ENCODE measurements around the gene TGFBR1.
A peak's percentile ranks its signal among the peaks of the same experiment; 100 is the strongest.

Gene TGFBR1

DNA sequence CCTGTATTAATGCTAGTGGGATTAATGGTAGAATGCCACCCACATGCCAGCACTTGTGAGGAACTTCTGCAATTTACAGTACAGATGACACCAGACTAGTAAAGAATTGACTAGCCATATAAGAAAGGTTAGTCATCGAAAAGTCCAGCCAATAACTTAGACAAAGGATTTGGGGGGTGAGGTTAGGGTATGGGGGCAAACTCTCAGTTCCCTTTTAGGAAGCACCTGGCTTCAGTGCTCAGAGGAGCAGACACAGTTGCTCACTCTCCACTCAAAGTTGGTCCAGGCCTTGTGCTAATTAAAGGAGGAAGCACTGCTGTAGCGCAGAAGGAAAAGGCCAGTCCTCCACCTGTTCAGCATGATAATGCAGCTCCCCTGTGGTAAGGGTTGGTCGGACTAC lies 25.2 kb downstream of the TGFBR1 start:
- no peak for DNase-seq (ENCODE audit: low read depth in 2 of 3, low spot score in 1 of 3)

DNA sequence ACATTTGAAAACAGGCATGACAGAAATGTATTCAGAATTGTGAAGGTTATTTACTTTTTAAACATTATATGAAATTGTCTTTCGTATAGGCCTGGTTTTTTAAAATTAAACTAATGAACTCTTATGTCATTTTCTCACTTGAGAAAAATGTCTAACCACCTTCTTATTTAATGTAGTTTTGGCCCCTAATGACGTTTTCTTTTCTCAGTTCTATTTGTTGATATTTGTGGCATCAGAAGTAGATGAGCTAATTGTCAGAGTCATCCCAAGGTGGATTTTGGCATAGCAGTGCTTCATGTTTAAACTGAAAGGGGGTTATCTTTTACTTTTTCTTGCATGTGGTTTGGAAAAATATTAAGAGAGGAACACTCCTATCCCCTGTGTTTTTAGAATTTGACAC lies 28.2 kb downstream of the TGFBR1 start:
- DNase-seq (ENCODE audit: low read depth in 2 of 3, low spot score in 1 of 3) = no peak

GRCh38 chr9:99134893-99135341 lies 30.0 kb downstream of the TGFBR1 start:
- no peak for DNase-seq (ENCODE audit: low read depth in 2 of 3, low spot score in 1 of 3)

DNA sequence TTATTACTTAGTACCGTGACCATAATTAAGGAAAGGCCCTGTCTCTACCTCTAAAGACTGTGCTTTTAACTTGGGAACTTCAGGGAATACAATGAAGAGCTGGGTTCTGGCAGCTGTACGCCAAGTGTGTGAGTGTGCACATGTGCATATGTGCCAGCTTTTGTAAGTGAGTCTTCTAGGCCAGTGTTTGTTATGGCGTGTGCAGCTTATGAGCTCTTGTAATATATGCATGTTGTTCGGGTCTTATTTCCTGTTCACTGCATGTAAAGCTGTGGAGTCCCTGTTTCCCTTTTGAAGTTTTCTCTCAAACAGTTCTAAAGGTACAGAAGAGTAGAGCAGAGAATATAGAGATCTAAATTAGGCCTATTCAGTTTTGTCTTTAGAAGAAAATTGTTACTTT lies 30.5 kb downstream of the TGFBR1 start:
- no peak for DNase-seq (ENCODE audit: low read depth in 2 of 3, low spot score in 1 of 3)

DNA sequence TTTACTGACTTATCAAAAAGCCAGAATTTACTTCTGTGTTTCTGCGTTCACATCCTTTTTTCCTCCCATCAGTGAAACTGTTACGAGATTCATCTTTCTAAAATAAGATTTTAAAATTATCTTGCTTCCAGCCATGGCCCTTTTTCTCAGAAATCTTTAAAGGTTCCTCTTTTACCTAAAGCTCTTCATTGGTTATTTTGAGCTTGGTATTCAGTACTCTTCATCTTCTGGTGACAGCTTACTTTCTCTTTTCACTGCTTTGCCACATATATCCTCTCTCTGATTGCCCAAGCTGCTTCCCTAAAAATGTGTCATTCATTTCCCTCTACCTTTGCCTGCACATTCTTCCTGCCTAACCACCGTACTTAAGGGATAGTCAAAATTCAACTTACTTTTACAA lies 32.3 kb downstream of the TGFBR1 start:
- DNase-seq (ENCODE audit: low read depth in 2 of 3, low spot score in 1 of 3) = no peak

DNA sequence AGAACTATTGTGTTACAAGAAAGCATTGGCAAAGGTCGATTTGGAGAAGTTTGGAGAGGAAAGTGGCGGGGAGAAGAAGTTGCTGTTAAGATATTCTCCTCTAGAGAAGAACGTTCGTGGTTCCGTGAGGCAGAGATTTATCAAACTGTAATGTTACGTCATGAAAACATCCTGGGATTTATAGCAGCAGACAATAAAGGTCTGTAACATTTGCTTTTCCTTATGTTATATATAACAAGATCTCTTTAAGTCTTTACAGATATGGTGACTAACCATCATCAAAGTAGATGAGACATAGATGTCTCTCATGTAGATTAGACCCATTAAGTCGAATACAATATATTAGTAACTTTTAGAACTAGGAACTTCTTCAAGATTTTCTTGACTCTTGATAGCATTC lies 33.0 kb downstream of the TGFBR1 start:
- DNase-seq (ENCODE audit: low read depth in 2 of 3, low spot score in 1 of 3) = no peak

- DNase-seq (ENCODE audit: low read depth in 2 of 3, low spot score in 1 of 3) = no peak
Observed at GRCh38 chr9:99138424-99139284, 33.7 kb downstream of the TGFBR1 start.

- DNase-seq (ENCODE audit: low read depth in 2 of 3, low spot score in 1 of 3) = no peak
Observed at GRCh38 chr9:99139868-99140267, 35.0 kb downstream of the TGFBR1 start.

DNA sequence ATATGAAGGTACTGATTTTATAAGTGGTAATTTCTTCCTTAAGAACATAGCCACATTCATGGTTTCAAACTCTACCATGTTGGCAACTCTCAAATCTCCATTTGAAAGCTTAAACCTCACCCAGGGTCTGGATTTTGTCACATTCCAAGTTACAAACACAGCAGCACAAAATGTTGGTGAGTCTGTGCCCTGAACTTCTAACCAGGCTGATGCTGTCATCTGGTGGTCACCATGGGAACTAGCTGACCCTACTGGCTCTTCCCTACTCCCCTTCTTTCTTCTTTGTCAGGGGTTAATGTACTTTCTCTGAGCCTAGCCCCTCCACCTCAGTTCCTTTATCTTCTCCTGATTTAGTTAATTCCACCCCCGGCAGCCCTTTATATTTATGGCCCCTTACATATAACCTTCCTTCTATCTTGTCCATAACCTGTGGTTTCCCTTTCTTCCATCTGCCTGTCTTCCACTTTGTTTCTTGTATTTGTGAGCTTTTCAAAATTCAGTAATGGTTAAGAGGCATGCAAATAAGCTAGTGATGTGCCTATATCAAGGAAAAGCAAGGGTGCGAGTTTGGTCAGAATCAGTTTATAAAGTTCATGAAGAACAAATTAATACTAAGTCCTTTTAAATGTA lies 35.9 kb downstream of the TGFBR1 start:
- no peak for DNase-seq (ENCODE audit: low read depth in 2 of 3, low spot score in 1 of 3)

DNA sequence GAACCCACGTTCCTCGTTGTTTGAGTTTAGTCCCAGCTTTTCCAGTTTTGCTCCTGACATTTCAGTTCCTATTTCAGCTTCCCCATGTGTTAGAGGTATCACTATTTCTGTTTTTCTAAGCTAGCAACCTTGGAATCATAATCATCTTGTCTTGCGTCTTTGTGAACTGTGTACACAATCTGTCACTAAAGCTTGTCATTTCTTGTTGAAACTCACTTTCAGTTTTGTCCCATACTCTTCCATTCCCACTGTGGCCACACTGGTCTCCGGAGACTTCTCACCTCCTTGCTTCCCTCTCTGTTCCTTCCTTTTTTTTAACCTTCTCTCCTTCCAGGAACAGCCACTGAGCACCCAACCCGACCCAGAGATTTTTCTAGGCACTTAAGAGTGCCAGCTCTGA lies 36.9 kb downstream of the TGFBR1 start:
- no peak for DNase-seq (ENCODE audit: low read depth in 2 of 3, low spot score in 1 of 3)

- no peak for DNase-seq (ENCODE audit: low read depth in 2 of 3, low spot score in 1 of 3)
Observed at GRCh38 chr9:99142275-99142674, 37.4 kb downstream of the TGFBR1 start.

- DNase-seq (ENCODE audit: low read depth in 2 of 3, low spot score in 1 of 3) = no peak
Observed at GRCh38 chr9:99143655-99144054, 38.7 kb downstream of the TGFBR1 start.

DNA sequence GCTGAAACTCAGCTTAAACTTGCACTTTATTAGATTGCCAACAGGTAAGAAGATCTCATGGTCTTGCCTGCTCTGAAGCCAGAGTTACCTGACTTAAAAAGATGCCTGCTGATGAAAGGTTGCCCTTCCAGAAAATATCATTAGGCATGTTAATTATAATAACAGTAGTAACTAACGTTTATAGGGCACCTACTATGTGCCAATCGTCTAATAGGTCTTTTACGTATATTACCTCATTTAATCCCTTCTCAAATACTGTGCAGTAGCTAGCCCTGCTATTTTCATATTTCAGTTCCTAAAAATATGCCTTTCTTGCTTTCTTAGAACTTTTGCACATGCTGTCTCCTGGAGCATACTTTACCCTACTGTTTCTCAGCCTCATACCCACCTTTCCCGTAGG lies 40.1 kb downstream of the TGFBR1 start:
- no peak for DNase-seq (ENCODE audit: low read depth in 2 of 3, low spot score in 1 of 3)

DNA sequence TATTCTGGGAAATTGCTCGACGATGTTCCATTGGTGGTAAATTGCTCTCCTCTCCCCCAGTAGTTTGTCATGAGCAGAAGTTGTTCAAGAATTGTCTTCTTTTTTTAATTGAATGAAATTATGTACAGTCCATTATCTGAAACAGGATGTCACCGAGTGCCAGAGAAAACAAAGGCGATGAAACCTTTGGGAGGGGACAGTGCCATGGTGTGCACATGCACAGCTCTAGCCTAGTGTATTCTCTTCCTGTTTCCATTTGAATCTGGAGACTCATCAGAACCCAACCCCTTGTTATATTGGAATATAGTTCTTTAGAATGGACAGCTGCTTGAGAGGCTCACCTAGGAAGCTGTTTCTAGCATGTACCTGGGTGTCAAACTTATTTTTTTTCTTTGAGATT lies 41.7 kb downstream of the TGFBR1 start:
- no peak for DNase-seq (ENCODE audit: low read depth in 2 of 3, low spot score in 1 of 3)

DNA sequence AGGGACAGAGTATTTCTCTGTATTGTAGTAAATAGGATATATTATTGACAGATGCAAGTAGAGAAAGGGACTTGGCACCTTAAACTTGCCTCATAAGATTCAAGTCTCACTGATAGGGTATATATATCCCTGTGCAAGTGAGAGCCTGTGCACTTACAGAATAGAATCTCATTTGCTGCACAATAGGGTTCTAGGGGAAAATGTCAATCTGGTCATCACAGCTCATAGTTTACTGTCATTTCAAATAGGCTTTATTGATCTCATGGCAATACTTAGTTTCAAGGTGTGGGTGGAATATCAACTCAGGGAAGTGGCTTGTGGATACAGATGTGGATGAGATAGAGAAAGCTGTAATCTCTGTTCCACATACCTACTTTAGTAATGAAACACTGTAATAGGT lies 42.3 kb downstream of the TGFBR1 start:
- no peak for DNase-seq (ENCODE audit: low read depth in 2 of 3, low spot score in 1 of 3)

- DNase-seq (ENCODE audit: low read depth in 2 of 3, low spot score in 1 of 3) = no peak
Observed at GRCh38 chr9:99150451-99151171, 45.7 kb downstream of the TGFBR1 start.

- DNase-seq (ENCODE audit: low read depth in 2 of 3, low spot score in 1 of 3) = no peak
Observed at GRCh38 chr9:99154356-99154755, 49.4 kb downstream of the TGFBR1 start.

- no peak for DNase-seq (ENCODE audit: low read depth in 2 of 3, low spot score in 1 of 3)
Observed at GRCh38 chr9:99155736-99156135, 50.8 kb downstream of the TGFBR1 start.

DNA sequence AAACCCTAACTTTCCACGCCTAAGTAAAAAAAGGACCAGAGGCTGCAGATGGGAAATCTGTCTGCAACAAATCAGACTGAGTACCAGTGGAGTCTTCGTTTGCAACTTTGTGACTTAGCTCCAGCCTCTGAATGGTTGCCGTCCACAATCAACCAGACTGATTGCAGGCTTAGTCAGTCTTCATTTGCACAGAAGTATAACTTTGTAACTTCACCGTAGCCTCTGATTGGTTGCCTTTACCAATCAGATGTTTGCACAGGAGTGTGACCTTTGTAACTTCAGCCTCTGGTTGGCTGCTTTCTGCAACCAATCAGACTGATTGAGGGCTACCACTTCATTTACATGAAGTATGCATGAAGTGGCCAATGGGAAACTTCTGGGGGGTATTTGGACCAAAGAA lies 53.7 kb downstream of the TGFBR1 start:
- no peak for DNase-seq (ENCODE audit: low read depth in 2 of 3, low spot score in 1 of 3)

- DNase-seq (ENCODE audit: low read depth in 2 of 3, low spot score in 1 of 3) = no peak
Observed at GRCh38 chr9:99160173-99160572, 55.3 kb downstream of the TGFBR1 start.

DNA sequence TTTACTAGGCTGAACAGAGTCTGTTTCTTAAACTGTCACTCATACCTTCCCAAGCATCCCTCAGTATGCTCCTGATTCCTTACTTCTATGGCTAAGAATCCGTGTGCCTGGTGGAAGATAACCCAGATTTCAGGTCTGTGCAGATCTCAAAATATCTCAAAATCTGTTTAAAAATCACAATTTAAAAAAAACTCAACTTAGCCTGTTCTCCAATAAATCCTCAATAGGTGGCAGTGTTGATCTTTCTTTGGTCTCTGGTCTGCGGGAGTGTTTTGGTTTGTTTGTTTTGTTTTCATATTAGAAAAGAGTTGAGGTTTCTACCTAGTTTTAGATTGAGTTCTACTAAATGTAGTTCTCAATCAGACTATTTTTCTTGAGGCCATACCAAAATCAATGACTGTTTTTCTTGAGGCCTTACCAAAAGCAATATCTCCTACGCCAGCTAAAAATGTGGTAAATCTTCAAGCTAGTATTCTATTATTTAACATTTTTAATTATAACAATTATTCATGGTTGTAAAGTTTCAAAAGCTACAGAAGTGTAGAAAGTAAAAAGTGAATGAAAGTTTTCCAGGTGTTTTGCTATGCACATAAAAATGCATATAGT lies 57.9 kb downstream of the TGFBR1 start:
- peak in 1 of 3 donors; percentile 38 for DNase-seq (ENCODE audit: low read depth in 2 of 3, low spot score in 1 of 3)

DNA sequence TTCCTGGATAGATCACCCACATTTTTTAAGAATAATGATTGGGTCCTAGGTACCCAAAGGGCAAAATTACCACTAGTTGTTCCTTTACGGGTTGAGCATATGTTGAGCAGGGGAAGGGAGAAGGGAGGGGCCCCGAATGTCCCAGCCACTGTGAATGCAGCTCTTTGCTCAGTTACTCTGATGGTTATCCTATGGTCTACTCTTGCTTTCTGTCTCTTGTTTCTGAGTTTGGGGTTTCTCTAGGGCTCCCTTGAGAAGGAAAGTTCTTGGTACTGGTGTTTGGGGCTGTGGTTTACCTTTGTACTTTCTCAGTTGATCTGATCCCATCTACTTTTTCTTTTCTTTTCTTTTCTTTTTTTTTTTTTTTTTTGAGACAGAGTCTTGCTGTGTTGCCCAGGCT lies 61.2 kb downstream of the TGFBR1 start:
- DNase-seq (ENCODE audit: low read depth in 2 of 3, low spot score in 1 of 3) = no peak
